ENCODE results near the gene NTN1. TPM values are rescaled to one million over a fixed set of nuclear protein-coding genes. Genes with fewer than 3 reads are reported as not detected.
"Not testable (repeated sequence)": the region's sequence is repeated elsewhere in the genome, so short reads cannot be mapped to it uniquely, and the experiment has no call there.

The NTN1 gene
- total RNA-seq, 2 donors from 2014 or later = 17.0 to 40.4 TPM

DNA sequence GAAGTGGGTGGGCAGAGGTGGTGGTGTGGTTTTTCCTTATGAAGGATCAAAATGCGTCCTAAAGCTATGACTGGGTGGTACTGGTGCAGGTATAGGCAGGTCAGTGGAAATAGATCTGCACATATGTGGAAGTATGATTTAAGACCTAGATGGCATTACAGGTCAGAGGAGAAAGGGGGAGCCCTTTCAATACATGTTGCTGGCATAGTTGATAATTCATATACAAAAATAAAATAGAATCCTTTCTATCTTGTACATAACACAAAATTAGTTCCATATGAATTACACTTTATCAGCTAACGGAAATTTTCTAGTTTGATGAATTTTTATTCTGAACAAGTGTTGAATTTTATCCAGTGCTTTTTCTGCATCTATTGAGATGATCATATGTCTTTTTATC is 35.0 kb upstream of the NTN1 start:
- no peak overlapping the region for H3K9ac ChIP-seq (ENCODE audit: extremely low read depth, low read length, poor library complexity, severe bottlenecking)
- H3K27me3 ChIP-seq (ENCODE audit: control insufficient read depth, insufficient read depth, low read length, poor library complexity, severe bottlenecking) = no peaks in the 10 kb centered on the region
- no peaks in the 10 kb centered on the region for H3K36me3 ChIP-seq (ENCODE audit: control insufficient read depth, insufficient read depth, low read length)
- peaks cover 13% of the 10 kb centered on the region for H3K9me3 ChIP-seq (ENCODE audit: control insufficient read depth, low read length)
- no peaks in the 10 kb centered on the region for H3K4me1 Mint-ChIP-seq
- no peak overlapping the region for H3K4me3 ChIP-seq (ENCODE audit: low read length)
- H3K36me3 Mint-ChIP-seq (ENCODE audit: low read depth) = no peaks in the 10 kb centered on the region
- no peak overlapping the region for H3K27ac Mint-ChIP-seq
- 96% methylated on average over 1 of the region's 2 CpGs; no CpG with 5 or more reads in 1 of the 2 experiments for WGBS, 2 experiments (ENCODE audit: insufficient coverage in 1 of 2, insufficient read length in 1 of 2)
- peak; percentile 23 for TF ChIP-seq CTCF (conservative IDR thresholded peaks at IDR 0.05)
- peaks cover 2% of the 10 kb centered on the region for H3K27me3 Mint-ChIP-seq (ENCODE audit: insufficient read depth)
- H3K27ac ChIP-seq (ENCODE audit: low read depth, low read length) = no peak overlapping the region
- DNase-seq = no peak
- H3K9me3 Mint-ChIP-seq = peaks cover 24% of the 10 kb centered on the region
- H3K4me3 Mint-ChIP-seq = no peak overlapping the region
- H3K4me1 ChIP-seq (ENCODE audit: control insufficient read depth, insufficient read depth, low read length) = no peaks in the 10 kb centered on the region

DNA sequence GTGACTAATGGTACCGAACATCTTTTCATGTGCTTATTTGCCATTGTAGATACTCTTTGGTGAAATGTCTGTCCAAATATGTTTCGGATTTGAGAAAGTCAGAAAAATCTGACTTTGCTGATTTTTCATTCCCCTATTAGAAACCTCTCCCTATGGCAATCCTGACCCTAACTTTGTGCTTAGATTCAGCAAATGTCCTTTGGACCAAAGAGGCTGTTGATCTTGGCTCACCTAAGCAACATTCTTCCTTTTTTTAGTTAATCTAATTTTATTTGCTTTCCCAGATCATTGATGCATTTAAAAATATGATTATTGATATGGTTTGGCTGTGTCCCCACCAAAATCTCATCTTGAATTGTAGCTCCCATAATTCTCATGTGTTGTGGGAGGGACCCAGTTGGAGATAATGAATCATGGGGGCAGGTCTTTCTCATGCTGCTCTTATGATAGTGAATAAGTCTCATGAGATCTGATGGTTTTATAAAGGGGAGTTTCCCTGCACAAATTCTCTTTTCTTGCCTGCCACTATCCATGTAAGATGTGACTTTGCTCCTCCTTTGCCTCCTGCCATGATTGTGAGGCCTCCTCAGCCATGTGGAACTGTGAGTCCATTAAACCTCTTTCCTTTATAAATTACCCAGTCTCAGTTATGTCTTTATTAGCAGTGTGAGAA is 32.9 kb upstream of the NTN1 start:
- H3K9me3 Mint-ChIP-seq = peaks cover 24% of the 10 kb centered on the region
- H3K4me3 ChIP-seq (ENCODE audit: low read length); H3K27ac Mint-ChIP-seq; DNase-seq; H3K4me1 Mint-ChIP-seq; H3K27ac ChIP-seq (ENCODE audit: low read depth, low read length); H3K36me3 Mint-ChIP-seq (ENCODE audit: low read depth); H3K27me3 Mint-ChIP-seq (ENCODE audit: insufficient read depth); H3K4me1 ChIP-seq (ENCODE audit: control insufficient read depth, insufficient read depth, low read length); H3K9ac ChIP-seq (ENCODE audit: extremely low read depth, low read length, poor library complexity, severe bottlenecking); H3K4me3 Mint-ChIP-seq; H3K27me3 ChIP-seq (ENCODE audit: control insufficient read depth, insufficient read depth, low read length, poor library complexity, severe bottlenecking); H3K36me3 ChIP-seq (ENCODE audit: control insufficient read depth, insufficient read depth, low read length): not testable (repeated sequence)
- WGBS, 2 experiments (ENCODE audit: insufficient coverage in 1 of 2, insufficient read length in 1 of 2) = 80 to 92% methylated on average over 1 to 2 of the region's 2 CpGs
- H3K9me3 ChIP-seq (ENCODE audit: control insufficient read depth, low read length) = peaks cover 13% of the 10 kb centered on the region

DNA sequence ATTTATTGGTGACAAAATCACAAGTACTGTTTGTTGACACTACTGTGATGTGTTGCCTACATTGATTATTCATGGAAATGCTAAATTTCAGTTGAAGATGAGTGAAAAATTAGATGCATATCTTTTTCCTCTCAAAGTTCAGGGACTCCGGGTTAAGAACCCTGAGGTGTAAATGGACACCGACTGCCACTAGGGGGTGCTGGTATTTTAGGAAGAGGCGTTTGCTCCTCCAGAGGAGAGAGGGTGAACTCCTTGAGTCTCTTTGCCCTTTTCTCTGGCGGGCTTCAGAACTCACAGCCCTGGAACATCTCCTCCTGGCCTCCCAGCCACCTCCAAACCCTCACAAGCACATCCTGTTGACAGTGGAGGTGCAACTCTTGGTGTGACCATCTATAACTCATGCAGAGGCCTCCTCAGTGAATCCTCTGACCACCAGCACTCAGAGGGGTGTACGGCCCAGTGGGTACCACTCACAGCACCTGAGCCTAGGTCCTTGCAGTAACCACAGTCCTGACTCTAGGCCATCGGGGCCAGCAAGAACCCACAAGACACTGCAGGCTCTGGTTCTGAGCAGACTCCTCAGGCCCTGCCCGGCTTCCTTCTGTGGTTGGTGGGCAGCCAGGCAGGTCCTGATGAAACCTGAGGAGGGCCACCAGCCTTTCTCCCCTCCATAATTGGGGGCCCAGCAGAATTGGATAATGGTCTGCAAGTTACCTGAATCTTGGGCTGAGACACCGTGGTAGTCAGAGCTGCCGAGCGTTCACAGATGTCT is 29.6 kb upstream of the NTN1 start:
- no peaks in the 10 kb centered on the region for H3K36me3 ChIP-seq (ENCODE audit: control insufficient read depth, insufficient read depth, low read length)
- no peaks in the 10 kb centered on the region for H3K36me3 Mint-ChIP-seq (ENCODE audit: low read depth)
- no peak overlapping the region for H3K9ac ChIP-seq (ENCODE audit: extremely low read depth, low read length, poor library complexity, severe bottlenecking)
- H3K27ac ChIP-seq (ENCODE audit: low read depth, low read length) = no peak overlapping the region
- peaks cover 5% of the 10 kb centered on the region for H3K4me1 Mint-ChIP-seq
- DNase-seq = peak; percentile 95
- H3K4me1 ChIP-seq (ENCODE audit: control insufficient read depth, insufficient read depth, low read length) = no peaks in the 10 kb centered on the region
- peaks cover 6% of the 10 kb centered on the region for H3K9me3 Mint-ChIP-seq
- TF ChIP-seq CTCF (conservative IDR thresholded peaks at IDR 0.05) = peak; percentile 95
- WGBS, 2 experiments (ENCODE audit: insufficient coverage in 1 of 2, insufficient read length in 1 of 2) = 66 to 74% methylated on average over 3 to 10 of the region's 10 CpGs
- no peak overlapping the region for H3K4me3 ChIP-seq (ENCODE audit: low read length)
- peaks cover 6% of the 10 kb centered on the region for H3K9me3 ChIP-seq (ENCODE audit: control insufficient read depth, low read length)
- H3K4me3 Mint-ChIP-seq = no peak overlapping the region
- peaks cover 2% of the 10 kb centered on the region for H3K27me3 Mint-ChIP-seq (ENCODE audit: insufficient read depth)
- H3K27ac Mint-ChIP-seq = no peak overlapping the region
- no peaks in the 10 kb centered on the region for H3K27me3 ChIP-seq (ENCODE audit: control insufficient read depth, insufficient read depth, low read length, poor library complexity, severe bottlenecking)
